ENCODE data around the gene SND1.

The SND1 gene

DNA sequence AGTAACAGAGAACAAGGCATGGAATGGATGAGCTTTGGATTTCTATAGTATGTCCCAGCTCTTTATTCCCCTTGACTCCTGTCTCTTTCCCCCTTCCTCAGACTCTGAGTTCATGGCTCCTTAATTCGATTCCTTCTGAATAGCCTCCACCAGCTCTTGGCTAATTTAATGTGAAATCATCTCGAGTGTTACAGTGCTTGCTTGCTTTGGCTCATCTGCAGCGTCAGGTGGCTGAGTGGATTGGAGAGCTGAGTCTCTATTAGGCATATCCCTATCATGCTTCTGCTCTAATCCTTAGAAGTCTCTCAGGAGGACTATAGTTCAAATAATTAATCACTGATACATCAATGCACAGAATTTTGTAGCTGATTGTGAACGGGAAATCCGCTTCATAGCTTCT, 244.7 kb downstream of the SND1 start:
- ChIA-PET CTCF (interaction anchor here (0.6 kb wide), 1 partner anchor 56 kb away, joined by 3 read pairs; no protein-coding TSS in a partner anchor), POLR2A (no interaction called here)
- no peak for DNase-seq (ENCODE audit: extremely low spot score)
- no peak for TF ChIP-seq ELF4 (IDR thresholded peaks at IDR 0.05)
- TF ChIP-seq NFRKB (IDR thresholded peaks at IDR 0.05) = no peak
- TF ChIP-seq TARDBP (IDR thresholded peaks at IDR 0.05) = no peak
- TF ChIP-seq L3MBTL2 (conservative IDR thresholded peaks at IDR 0.05) = no peak
- TF ChIP-seq ARNT (IDR thresholded peaks at IDR 0.05) = no peak
- no peak for TF ChIP-seq FOXM1 (IDR thresholded peaks at IDR 0.05; ENCODE audit: borderline replicate concordance)
- no peak for TF ChIP-seq FOXA1 (IDR thresholded peaks at IDR 0.05)
- TF ChIP-seq BHLHE40 (IDR thresholded peaks at IDR 0.05; ENCODE audit: borderline replicate concordance) = no peak
- TF ChIP-seq HDGF (IDR thresholded peaks at IDR 0.05; ENCODE audit: borderline replicate concordance) = no peak
- TF ChIP-seq SP1 (IDR thresholded peaks at IDR 0.05) = no peak
- no peak for TF ChIP-seq CTBP1 (IDR thresholded peaks at IDR 0.05; ENCODE audit: borderline replicate concordance)
- TF ChIP-seq ZNF384 (IDR thresholded peaks at IDR 0.05) = no peak
- TF ChIP-seq SUZ12 (IDR thresholded peaks at IDR 0.05) = no peak
- no peak for TF ChIP-seq LEF1 (IDR thresholded peaks at IDR 0.05; ENCODE audit: borderline replicate concordance)
- TF ChIP-seq, protein P1, sequence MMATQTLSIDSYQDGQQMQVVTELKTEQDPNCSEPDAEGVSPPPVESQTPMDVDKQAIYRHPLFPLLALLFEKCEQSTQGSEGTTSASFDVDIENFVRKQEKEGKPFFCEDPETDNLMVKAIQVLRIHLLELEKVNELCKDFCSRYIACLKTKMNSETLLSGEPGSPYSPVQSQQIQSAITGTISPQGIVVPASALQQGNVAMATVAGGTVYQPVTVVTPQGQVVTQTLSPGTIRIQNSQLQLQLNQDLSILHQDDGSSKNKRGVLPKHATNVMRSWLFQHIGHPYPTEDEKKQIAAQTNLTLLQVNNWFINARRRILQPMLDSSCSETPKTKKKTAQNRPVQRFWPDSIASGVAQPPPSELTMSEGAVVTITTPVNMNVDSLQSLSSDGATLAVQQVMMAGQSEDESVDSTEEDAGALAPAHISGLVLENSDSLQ (IDR thresholded peaks at IDR 0.05) = no peak
- TF ChIP-seq FOXK2 (IDR thresholded peaks at IDR 0.05) = no peak

DNA sequence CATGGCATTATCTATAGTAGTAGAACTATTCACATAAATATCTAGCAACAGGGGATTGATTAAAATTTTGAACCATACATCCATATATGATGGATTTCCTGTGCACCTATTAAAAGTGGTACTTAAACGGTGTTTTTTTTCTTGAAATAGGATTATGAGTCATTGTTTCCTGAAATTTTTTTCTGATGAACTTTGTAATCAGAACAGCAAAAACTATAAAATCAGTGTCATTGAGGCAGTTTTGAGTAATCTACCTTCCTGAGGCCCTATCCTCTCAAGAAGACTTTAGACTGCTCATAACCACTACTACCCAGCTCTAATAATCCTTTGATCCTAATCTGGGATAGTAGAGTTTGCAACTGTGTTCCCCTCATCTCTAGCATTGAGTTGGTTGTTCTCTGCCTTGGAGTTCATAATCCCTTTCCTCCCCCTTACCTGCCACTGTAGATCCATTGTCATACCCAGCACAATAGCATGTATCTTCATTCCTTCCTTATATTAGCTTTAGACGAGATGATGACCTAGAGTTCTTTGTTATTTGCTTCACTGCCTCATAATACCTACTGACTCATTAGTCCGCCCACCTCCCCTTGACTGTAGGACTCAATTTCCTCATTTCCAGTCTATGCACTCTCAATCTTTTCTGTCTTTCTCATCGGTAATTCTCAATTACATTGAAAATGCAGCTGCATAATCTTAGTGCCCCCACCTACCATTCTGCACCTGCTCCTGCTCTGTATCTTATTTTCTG, 245.9 kb downstream of the SND1 start:
- ChIA-PET POLR2A (no interaction called here), CTCF (no interaction called here)
- TF ChIP-seq SP1 (IDR thresholded peaks at IDR 0.05) = no peak
- no peak for TF ChIP-seq L3MBTL2 (conservative IDR thresholded peaks at IDR 0.05)
- TF ChIP-seq ARNT (IDR thresholded peaks at IDR 0.05) = no peak
- no peak for TF ChIP-seq HDGF (IDR thresholded peaks at IDR 0.05; ENCODE audit: borderline replicate concordance)
- TF ChIP-seq, protein P1 (IDR thresholded peaks at IDR 0.05) = no peak
- no peak for TF ChIP-seq ELF4 (IDR thresholded peaks at IDR 0.05)
- no peak for TF ChIP-seq FOXK2 (IDR thresholded peaks at IDR 0.05)
- no peak for TF ChIP-seq TARDBP (IDR thresholded peaks at IDR 0.05)
- no peak for TF ChIP-seq ZNF384 (IDR thresholded peaks at IDR 0.05)
- no peak for TF ChIP-seq LEF1 (IDR thresholded peaks at IDR 0.05; ENCODE audit: borderline replicate concordance)
- no peak for TF ChIP-seq NFRKB (IDR thresholded peaks at IDR 0.05)
- no peak for TF ChIP-seq FOXM1 (IDR thresholded peaks at IDR 0.05; ENCODE audit: borderline replicate concordance)
- no peak for TF ChIP-seq CTBP1 (IDR thresholded peaks at IDR 0.05; ENCODE audit: borderline replicate concordance)
- no peak for DNase-seq (ENCODE audit: extremely low spot score)

DNA sequence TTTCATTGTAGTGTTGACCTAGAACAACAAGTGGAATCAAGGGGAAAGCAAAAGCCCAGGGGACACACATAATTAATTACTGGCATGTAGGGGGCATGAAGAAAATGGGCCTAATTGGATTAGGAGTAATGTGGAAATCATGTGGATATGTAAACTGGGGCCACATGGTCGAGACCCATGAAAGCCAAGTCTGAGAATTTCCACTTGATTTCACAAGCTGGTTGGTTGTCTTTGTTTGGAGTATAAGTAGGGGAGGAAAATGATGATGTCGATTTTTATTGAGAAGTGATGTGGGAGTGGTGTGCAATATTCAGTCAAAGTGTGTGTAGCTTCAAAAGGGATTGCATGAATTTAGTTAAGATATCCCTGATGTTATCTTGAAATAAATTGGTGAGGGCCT, 247.4 kb downstream of the SND1 start:
- POLR2A ChIA-PET = no interaction called here
- no peak for DNase-seq (ENCODE audit: extremely low spot score)
- CTCF ChIA-PET = no interaction called here
- TF ChIP-seq FOXM1 (IDR thresholded peaks at IDR 0.05; ENCODE audit: borderline replicate concordance) (no peak), HDGF (IDR thresholded peaks at IDR 0.05; ENCODE audit: borderline replicate concordance) (no peak), L3MBTL2 (conservative IDR thresholded peaks at IDR 0.05) (no peak), ARNT (IDR thresholded peaks at IDR 0.05) (no peak), BHLHE40 (IDR thresholded peaks at IDR 0.05; ENCODE audit: borderline replicate concordance) (no peak), SUZ12 (IDR thresholded peaks at IDR 0.05) (no peak), FOXA1 (IDR thresholded peaks at IDR 0.05) (no peak), NFRKB (IDR thresholded peaks at IDR 0.05) (no peak), SP1 (IDR thresholded peaks at IDR 0.05) (no peak), CTBP1 (IDR thresholded peaks at IDR 0.05; ENCODE audit: borderline replicate concordance) (no peak), ZNF384 (IDR thresholded peaks at IDR 0.05) (no peak), ELF4 (IDR thresholded peaks at IDR 0.05) (no peak), FOXK2 (IDR thresholded peaks at IDR 0.05) (no peak)
- TF ChIP-seq, protein P1 (IDR thresholded peaks at IDR 0.05) = no peak

DNA sequence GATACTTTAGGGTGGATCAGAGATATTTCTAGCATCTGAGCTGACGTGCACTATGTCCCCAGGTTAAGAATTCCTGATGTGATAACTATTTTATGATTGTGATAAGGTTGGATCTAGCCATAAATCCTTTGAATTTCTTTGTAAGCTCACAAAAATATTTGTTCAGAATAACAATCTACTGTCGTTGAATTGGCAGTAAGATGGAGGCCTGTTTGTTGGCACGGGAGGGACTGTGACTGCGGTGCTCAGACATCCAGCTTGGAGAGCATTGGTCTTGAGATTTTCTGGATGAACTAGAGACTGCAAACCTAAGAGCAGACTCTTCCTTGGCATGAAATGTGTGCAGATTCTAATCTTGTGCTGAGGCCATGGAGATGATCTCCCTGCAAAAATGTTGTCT, 248.1 kb downstream of the SND1 start:
- TF ChIP-seq ZNF384 (IDR thresholded peaks at IDR 0.05) (no peak), SUZ12 (IDR thresholded peaks at IDR 0.05) (no peak), LEF1 (IDR thresholded peaks at IDR 0.05; ENCODE audit: borderline replicate concordance) (no peak), HDGF (IDR thresholded peaks at IDR 0.05; ENCODE audit: borderline replicate concordance) (no peak), CTBP1 (IDR thresholded peaks at IDR 0.05; ENCODE audit: borderline replicate concordance) (no peak), FOXM1 (IDR thresholded peaks at IDR 0.05; ENCODE audit: borderline replicate concordance) (no peak), ELF4 (IDR thresholded peaks at IDR 0.05) (no peak), BHLHE40 (IDR thresholded peaks at IDR 0.05; ENCODE audit: borderline replicate concordance) (no peak)
- ChIA-PET POLR2A (no interaction called here), CTCF (no interaction called here)
- no peak for DNase-seq (ENCODE audit: extremely low spot score)

DNA sequence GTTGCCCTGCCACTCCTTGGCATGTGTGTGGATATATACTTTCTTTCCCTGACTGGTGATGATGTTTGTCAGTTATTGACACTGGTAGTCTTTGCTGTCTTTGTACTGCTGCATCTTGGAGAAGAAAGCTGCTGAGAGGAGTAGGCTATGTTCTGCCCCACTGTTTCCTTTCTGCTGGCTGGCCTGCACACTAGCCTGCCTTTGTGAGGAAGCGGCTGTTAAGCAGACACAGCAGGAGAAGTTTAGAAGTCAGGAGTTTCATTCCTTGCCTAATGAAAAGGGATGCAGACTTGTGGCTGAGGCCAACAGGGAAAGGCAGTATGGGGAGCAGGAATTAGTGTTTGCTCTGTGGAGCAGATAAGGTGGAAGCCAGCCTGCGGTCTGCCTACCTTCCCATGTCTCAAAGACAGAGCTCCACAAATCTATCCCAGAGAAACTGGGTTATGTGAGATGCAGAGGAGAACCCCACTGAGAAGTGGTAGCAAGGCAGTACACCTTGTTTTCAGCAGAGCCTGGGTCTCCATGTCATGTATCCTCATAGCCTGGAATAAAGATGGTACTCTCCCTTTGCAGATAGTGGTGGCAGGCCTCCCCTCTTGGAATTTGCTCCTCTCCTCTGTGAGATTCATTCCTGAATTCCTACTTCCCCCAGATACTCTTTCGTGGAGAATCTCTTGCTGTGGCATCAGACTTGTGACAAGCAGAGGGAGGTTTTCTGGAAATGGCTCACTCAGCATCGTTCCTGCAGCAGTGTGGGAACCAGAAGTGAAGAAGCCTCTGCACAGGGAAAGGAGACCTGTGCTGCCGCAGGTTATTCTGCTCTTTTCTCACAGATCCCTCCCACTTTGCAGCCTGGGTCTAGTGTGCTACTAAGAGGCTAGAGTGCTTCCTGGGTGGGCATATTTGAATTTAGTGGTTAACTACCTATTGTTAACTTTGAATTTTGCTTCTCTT, 249.0 kb downstream of the SND1 start:
- DNase-seq (ENCODE audit: extremely low spot score) = no peak
- CTCF ChIA-PET = no interaction called here
- TF ChIP-seq HDGF (IDR thresholded peaks at IDR 0.05; ENCODE audit: borderline replicate concordance) (no peak), TARDBP (IDR thresholded peaks at IDR 0.05) (no peak), L3MBTL2 (conservative IDR thresholded peaks at IDR 0.05) (no peak), FOXA1 (IDR thresholded peaks at IDR 0.05) (no peak), ARNT (IDR thresholded peaks at IDR 0.05) (no peak), LEF1 (IDR thresholded peaks at IDR 0.05; ENCODE audit: borderline replicate concordance) (no peak)
- POLR2A ChIA-PET = no interaction called here
